ENCODE results near the gene GPR107. TPM values are rescaled to one million over a fixed set of nuclear protein-coding genes. Genes with fewer than 3 reads are reported as not detected.
A peak's percentile ranks its signal among the peaks of the same experiment; 100 is the strongest.

The GPR107 gene
- total and polyA plus RNA-seq, 2 experiments from 2014 or later = 8.0 to 18.9 TPM

DNA sequence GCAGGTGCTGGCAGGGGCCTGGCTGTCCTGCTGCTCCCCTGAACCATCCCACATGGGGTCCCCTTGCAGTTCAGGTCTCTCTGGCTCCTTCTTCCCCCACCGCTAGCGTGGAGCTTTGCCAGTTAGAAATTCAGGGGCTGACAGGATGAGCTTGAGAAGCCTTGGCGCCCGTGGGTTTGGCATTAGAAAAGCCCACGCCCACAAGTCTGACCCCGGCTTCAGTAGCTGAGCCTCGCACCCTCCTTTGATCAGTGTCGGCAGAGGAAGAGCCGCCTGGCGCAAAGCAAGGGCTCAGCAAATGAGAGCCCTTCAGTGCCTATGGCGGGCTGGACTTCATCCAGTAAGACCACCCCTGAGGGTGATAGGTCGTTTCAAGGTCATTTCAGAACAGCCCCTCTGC lies 88.3 kb downstream of the GPR107 start:
- H3K27ac ChIP-seq = no peak overlapping the region
- in situ Hi-C loops (cut with MboI) = no loop called here
- H3K9ac ChIP-seq = no peak overlapping the region
- WGBS, 2 experiments (ENCODE audit: low coverage in 1 of 2, low lambda C conversion rate in 2 of 2, missing lambda C conversion rate in 2 of 2) = 88 to 95% methylated on average over 11 to 12 of the region's 12 CpGs
- peaks cover 43% of the 10 kb centered on the region for H3F3A ChIP-seq (ENCODE audit: insufficient read depth)
- H3K9me2 ChIP-seq (ENCODE audit: insufficient read depth) = no peaks in the 10 kb centered on the region
- no peaks in the 10 kb centered on the region for H4K20me1 ChIP-seq (ENCODE audit: insufficient read depth)
- H2AFZ ChIP-seq = no peak overlapping the region
- no peaks in the 10 kb centered on the region for H3K9me3 ChIP-seq (ENCODE audit: low read depth)
- no peak overlapping the region for H3K4me3 ChIP-seq
- H3K4me2 ChIP-seq (ENCODE audit: unreplicated experiment) = no peak overlapping the region
- peaks cover 29% of the 10 kb centered on the region for H3K4me1 ChIP-seq (ENCODE audit: insufficient read depth)
- no peaks in the 10 kb centered on the region for H3K27me3 ChIP-seq (replicated peaks; ENCODE audit: insufficient read depth)
- no peak for TF ChIP-seq EZH2 (IDR thresholded peaks at IDR 0.05; ENCODE audit: insufficient read depth, poor library complexity, severe bottlenecking)
- no peaks in the 10 kb centered on the region for H3K36me3 ChIP-seq (ENCODE audit: low read depth)
- DNase-seq = no peak
- no peaks in the 10 kb centered on the region for H3K79me2 ChIP-seq (ENCODE audit: insufficient read depth)

DNA sequence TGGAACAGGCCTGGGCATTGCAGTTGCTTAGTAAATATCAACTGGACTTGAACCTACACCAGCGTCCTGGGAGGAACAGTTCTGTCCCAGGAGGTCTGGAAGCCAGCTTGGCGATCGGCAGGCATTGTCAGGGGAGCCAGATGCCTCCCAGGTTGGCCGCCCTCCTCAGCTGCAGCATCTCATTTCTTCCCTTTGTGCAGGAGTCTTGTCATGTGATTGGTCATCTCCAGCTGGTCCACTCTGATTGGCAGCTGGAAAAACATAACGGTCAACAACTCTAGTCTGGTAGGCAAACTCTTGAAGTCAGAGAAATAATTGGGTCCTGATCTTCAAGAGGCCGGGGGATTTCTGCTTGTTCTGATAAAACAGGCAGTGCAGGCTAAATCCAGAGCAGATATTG lies 88.9 kb downstream of the GPR107 start:
- Histone ChIP-seq H3K4me3 (no peak overlapping the region), H3K9ac (no peak overlapping the region), H3F3A (ENCODE audit: insufficient read depth) (peaks cover 37% of the 10 kb centered on the region), H3K9me3 (ENCODE audit: low read depth) (no peaks in the 10 kb centered on the region), H4K20me1 (ENCODE audit: insufficient read depth) (no peaks in the 10 kb centered on the region), H3K4me1 (ENCODE audit: insufficient read depth) (peaks cover 23% of the 10 kb centered on the region), H2AFZ (no peak overlapping the region), H3K36me3 (ENCODE audit: low read depth) (no peaks in the 10 kb centered on the region), H3K79me2 (ENCODE audit: insufficient read depth) (no peaks in the 10 kb centered on the region), H3K27ac (no peak overlapping the region), H3K4me2 (ENCODE audit: unreplicated experiment) (no peak overlapping the region), H3K9me2 (ENCODE audit: insufficient read depth) (no peaks in the 10 kb centered on the region), H3K27me3 (replicated peaks; ENCODE audit: insufficient read depth) (no peaks in the 10 kb centered on the region)
- TF ChIP-seq EZH2phosphoT487 (IDR thresholded peaks at IDR 0.05; ENCODE audit: insufficient read depth, low read depth) (no peak), EZH2 (IDR thresholded peaks at IDR 0.05; ENCODE audit: insufficient read depth, poor library complexity, severe bottlenecking) (no peak)
- DNase-seq = no peak
- WGBS, 2 experiments (ENCODE audit: low coverage in 1 of 2, low lambda C conversion rate in 2 of 2, missing lambda C conversion rate in 2 of 2) = 78 to 80% methylated on average over 6 of the region's 6 CpGs
- in situ Hi-C loops (cut with MboI) = no loop called here

DNA sequence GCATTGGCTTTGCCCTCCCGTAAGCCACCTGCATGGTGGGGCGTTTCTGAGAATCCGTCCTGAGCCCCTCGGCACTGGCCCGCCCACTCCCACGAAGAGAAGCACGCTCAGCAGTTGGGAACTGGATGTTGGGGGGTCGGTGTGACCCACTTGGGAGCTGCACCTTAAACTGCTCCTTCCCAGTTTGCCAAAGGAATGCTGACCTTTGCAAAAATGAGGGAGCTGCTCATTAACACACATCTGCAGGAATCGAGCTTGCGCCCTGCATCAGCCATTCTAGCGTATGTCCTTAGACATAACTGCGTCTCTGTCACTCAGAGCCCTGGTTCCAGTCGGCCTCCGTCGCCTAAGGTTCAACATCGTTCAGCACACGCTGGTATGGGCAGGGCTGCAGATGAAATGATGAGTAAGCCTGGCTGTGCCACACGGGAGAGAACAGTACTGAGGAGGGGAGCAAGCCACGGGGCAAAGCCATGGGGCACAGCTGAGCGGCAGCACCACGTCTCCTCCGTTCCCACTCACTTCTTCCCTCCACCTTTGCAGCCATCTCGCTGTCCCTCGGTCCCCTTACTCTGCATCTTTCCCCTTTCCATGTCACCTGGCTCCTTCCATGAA lies 89.7 kb downstream of the GPR107 start:
- no peaks in the 10 kb centered on the region for H3K9me3 ChIP-seq (ENCODE audit: low read depth)
- in situ Hi-C loops (cut with MboI) = no loop called here
- 76 to 80% methylated on average over 23 to 24 of the region's 24 CpGs for WGBS, 2 experiments (ENCODE audit: low coverage in 1 of 2, low lambda C conversion rate in 2 of 2, missing lambda C conversion rate in 2 of 2)
- no peaks in the 10 kb centered on the region for H3K9me2 ChIP-seq (ENCODE audit: insufficient read depth)
- H4K20me1 ChIP-seq (ENCODE audit: insufficient read depth) = no peaks in the 10 kb centered on the region
- no peak overlapping the region for H3K4me2 ChIP-seq (ENCODE audit: unreplicated experiment)
- H3K4me1 ChIP-seq (ENCODE audit: insufficient read depth) = peaks cover 18% of the 10 kb centered on the region
- H3K79me2 ChIP-seq (ENCODE audit: insufficient read depth) = no peaks in the 10 kb centered on the region
- no peak overlapping the region for H3K4me3 ChIP-seq
- peak; percentile 34 for DNase-seq
- H3K27me3 ChIP-seq (replicated peaks; ENCODE audit: insufficient read depth) = no peaks in the 10 kb centered on the region
- TF ChIP-seq EZH2 (IDR thresholded peaks at IDR 0.05; ENCODE audit: insufficient read depth, poor library complexity, severe bottlenecking) = no peak
- no peak for TF ChIP-seq EZH2phosphoT487 (IDR thresholded peaks at IDR 0.05; ENCODE audit: insufficient read depth, low read depth)
- peaks cover 33% of the 10 kb centered on the region for H3F3A ChIP-seq (ENCODE audit: insufficient read depth)
- no peak overlapping the region for H3K9ac ChIP-seq
- no peaks in the 10 kb centered on the region for H3K36me3 ChIP-seq (ENCODE audit: low read depth)
- no peak overlapping the region for H2AFZ ChIP-seq
- H3K27ac ChIP-seq = no peak overlapping the region

GRCh38 chr9:130143958-130144366 lies 90.3 kb downstream of the GPR107 start:
- no peaks in the 10 kb centered on the region for H3K27me3 ChIP-seq (replicated peaks; ENCODE audit: insufficient read depth)
- H3K4me2 ChIP-seq (ENCODE audit: unreplicated experiment) = peak overlapping the region; percentile 10
- no peak overlapping the region for H3K9ac ChIP-seq
- no peaks in the 10 kb centered on the region for H3K9me2 ChIP-seq (ENCODE audit: insufficient read depth)
- H3K79me2 ChIP-seq (ENCODE audit: insufficient read depth) = no peaks in the 10 kb centered on the region
- no peaks in the 10 kb centered on the region for H3K36me3 ChIP-seq (ENCODE audit: low read depth)
- H3K27ac ChIP-seq = no peak overlapping the region
- H4K20me1 ChIP-seq (ENCODE audit: insufficient read depth) = no peaks in the 10 kb centered on the region
- peaks cover 29% of the 10 kb centered on the region for H3F3A ChIP-seq (ENCODE audit: insufficient read depth)
- WGBS, 2 experiments (ENCODE audit: low coverage in 1 of 2, low lambda C conversion rate in 2 of 2, missing lambda C conversion rate in 2 of 2) = 6% methylated on average over 14 of the region's 14 CpGs
- H3K9me3 ChIP-seq (ENCODE audit: low read depth) = no peaks in the 10 kb centered on the region
- peak overlapping the region; percentile 17 for H2AFZ ChIP-seq
- no peak overlapping the region for H3K4me3 ChIP-seq
- DNase-seq = peak; percentile 76
- TF ChIP-seq EZH2phosphoT487 (IDR thresholded peaks at IDR 0.05; ENCODE audit: insufficient read depth, low read depth) = no peak
- no peak for TF ChIP-seq EZH2 (IDR thresholded peaks at IDR 0.05; ENCODE audit: insufficient read depth, poor library complexity, severe bottlenecking)
- H3K4me1 ChIP-seq (ENCODE audit: insufficient read depth) = peaks cover 14% of the 10 kb centered on the region
- in situ Hi-C loops (cut with MboI) = no loop called here

DNA sequence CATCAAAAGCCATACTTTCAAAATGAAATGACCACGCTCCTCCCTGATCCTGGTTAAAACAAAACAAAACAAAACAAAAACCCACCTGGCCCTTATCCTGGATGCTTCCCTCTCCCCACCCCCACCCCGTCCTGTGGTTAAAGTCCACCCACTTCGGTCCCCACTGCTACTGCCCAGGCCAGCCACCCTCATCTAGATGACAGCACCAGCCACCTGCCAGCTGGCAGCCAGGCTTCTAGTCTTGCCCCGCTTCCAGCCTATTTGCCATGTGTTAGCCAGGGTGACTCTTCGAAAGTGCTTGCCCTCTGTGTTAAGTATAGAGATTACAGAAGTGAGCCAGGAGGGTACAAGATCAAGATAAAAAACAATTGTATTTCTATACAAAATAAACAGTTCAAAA lies 91.0 kb downstream of the GPR107 start:
- Histone ChIP-seq H4K20me1 (ENCODE audit: insufficient read depth) (no peaks in the 10 kb centered on the region), H3K27me3 (replicated peaks; ENCODE audit: insufficient read depth) (no peaks in the 10 kb centered on the region), H3F3A (ENCODE audit: insufficient read depth) (peaks cover 21% of the 10 kb centered on the region), H3K9ac (no peak overlapping the region), H3K9me2 (ENCODE audit: insufficient read depth) (no peaks in the 10 kb centered on the region), H2AFZ (no peak overlapping the region), H3K79me2 (ENCODE audit: insufficient read depth) (no peaks in the 10 kb centered on the region), H3K4me1 (ENCODE audit: insufficient read depth) (peaks cover 7% of the 10 kb centered on the region), H3K27ac (no peak overlapping the region), H3K4me2 (ENCODE audit: unreplicated experiment) (no peak overlapping the region), H3K9me3 (ENCODE audit: low read depth) (no peaks in the 10 kb centered on the region), H3K36me3 (ENCODE audit: low read depth) (no peaks in the 10 kb centered on the region), H3K4me3 (no peak overlapping the region)
- in situ Hi-C loops (cut with MboI) = no loop called here
- no peak for DNase-seq
- 44 to 49% methylated on average over 4 to 5 of the region's 5 CpGs for WGBS, 2 experiments (ENCODE audit: low coverage in 1 of 2, low lambda C conversion rate in 2 of 2, missing lambda C conversion rate in 2 of 2)
- TF ChIP-seq EZH2 (IDR thresholded peaks at IDR 0.05; ENCODE audit: insufficient read depth, poor library complexity, severe bottlenecking) = no peak
- no peak for TF ChIP-seq EZH2phosphoT487 (IDR thresholded peaks at IDR 0.05; ENCODE audit: insufficient read depth, low read depth)

Measured in GM23248 (cell line).